Esophagus squamous epithelium (tissue), 5 donors: ENCODE measurements around the gene BBS10. TPM values are rescaled to one million over a fixed set of nuclear protein-coding genes. Genes with fewer than 3 reads are reported as not detected.
"Not testable (repeated sequence)": the region's sequence is repeated elsewhere in the genome, so short reads cannot be mapped to it uniquely, and the experiment has no call there.

ENCODE experiments used
- DNase-seq: peaks from one replicate; lab custom pipeline; 2025; lab: John Stamatoyannopoulos, UW
- H3K27ac ChIP-seq, 4 donors: fragments of 200-600 bp; sonication (generic); one replicate each; pipeline ENCODE4 v1.5.1; 2016 to 2019; ENCODE audit warnings: mild to moderate bottlenecking in 1 of 4
- H3K27me3 ChIP-seq, 4 donors: fragments of 200-600 bp; sonication (generic); 1 replicate in 3 of 4; 2 replicates in 1 of 4; pipeline versions ENCODE4 v1.5.1 to v1.6.0; 2017 to 2021; ENCODE audit warnings: antibody characterized with exemption in 1 of 4
- H3K36me3 ChIP-seq, 3 donors: fragments of 200-600 bp; sonication (generic); one replicate each; pipeline ENCODE4 v1.5.1; 2016 to 2019
- H3K4me1 ChIP-seq, 3 donors: fragments of 200-600 bp; sonication (generic); one replicate each; pipeline ENCODE4 v1.5.1; 2017 to 2019
- H3K4me3 ChIP-seq, 4 donors: fragments of 200-600 bp; sonication (generic); 1 replicate in 3 of 4; 2 replicates in 1 of 4; pipeline ENCODE4 v1.5.1; 2016 to 2019; ENCODE audit warnings: mild to moderate bottlenecking in 2 of 4, moderate library complexity in 1 of 4
- H3K9me3 ChIP-seq, 3 donors: fragments of 200-600 bp; sonication (generic); one replicate each; pipeline ENCODE4 v1.5.1; 2016 to 2019
- CTCF ChIP-seq, 6 experiments: fragments of 450-650 bp in 4 of 6; fragments of 200-600 bp in 2 of 6; sonication (generic) in 2 of 6; IDR thresholded peaks; one replicate each; pipeline ENCODE4 v1.5.1; 2016 to 2019; ENCODE audit warnings: antibody characterized with exemption in 6 of 6, mild to moderate bottlenecking in 4 of 6, moderate library complexity in 4 of 6
- POLR2A ChIP-seq, 4 donors: fragments of 450-650 bp; IDR thresholded peaks; one replicate each; pipeline ENCODE4 v1.6.1; 2017; ENCODE audit warnings: antibody characterized with exemption in 4 of 4, mild to moderate bottlenecking in 4 of 4, moderate library complexity in 3 of 4
- WGBS, 2 donors: methylation state at CpG; one replicate each; pipeline ENCODE4 v1.1.5; 2018; 5-methylcytosine and 5-hydroxymethylcytosine counted together
- intact Hi-C: fragments of 100-400 bp; cut with DNase I; formaldehyde crosslinking; loops from one replicate; pipeline ENCODE4 v1.15.0; 2022
- total RNA-seq, 4 donors: library from RNA; depleted of rRNA; stranded (reverse); fragments of >200 nt; gene quantifications; one replicate each; pipeline ENCODE4 v1.1.0, GENCODE V29; 2016
- donor health status: DM: yes; HTN: yes; CAD: no.

BBS10 gene
- total RNA-seq, 4 donors from 2014 or later, result 2.7 to 8.4 (median 5.4) TPM

GRCh38 chr12:76379261-76379660, 31.0 kb upstream of the BBS10 start:
- 94 to 97% methylated on average over 1 of the region's 1 CpG for WGBS, 2 donors
- Histone ChIP-seq H3K36me3 (peaks cover 0 to 86% (median 8%) of the 10 kb centered on the region in 3 donors), H3K4me1 (no peaks in the 10 kb centered on the region), H3K4me3 (no peak overlapping the region), H3K9me3 (no peaks in the 10 kb centered on the region), H3K27me3 (no peaks in the 10 kb centered on the region), H3K27ac (no peak overlapping the region)
- no peak for DNase-seq
- no peak for TF ChIP-seq POLR2A (IDR thresholded peaks at IDR 0.05)
- no peak for TF ChIP-seq CTCF (IDR thresholded peaks at IDR 0.05)
- intact Hi-C loops, result no loop called here

GRCh38 chr12:76376876-76377275, 28.7 kb upstream of the BBS10 start:
- H3K4me1 ChIP-seq, H3K27me3 ChIP-seq, H3K4me3 ChIP-seq, H3K9me3 ChIP-seq, intact Hi-C loops, H3K27ac ChIP-seq, DNase-seq: not testable (repeated sequence)
- 95 to 100% methylated on average over 1 of the region's 1 CpG for whole genome bisulfite sequencing, 2 donors
- H3K36me3 ChIP-seq, result peaks cover 0 to 86% (median 9%) of the 10 kb centered on the region in 3 donors

- Histone ChIP-seq H3K9me3 (no peaks in the 10 kb centered on the region), H3K4me3 (no peak overlapping the region), H3K27ac (no peak overlapping the region), H3K27me3 (no peaks in the 10 kb centered on the region), H3K36me3 (peaks cover 0 to 83% (median 9%) of the 10 kb centered on the region in 3 donors), H3K4me1 (no peaks in the 10 kb centered on the region)
- TF ChIP-seq POLR2A (IDR thresholded peaks at IDR 0.05), result no peak
- intact Hi-C loops, result no loop called here
- DNase-seq, result no peak
These were observed 27.7 kb upstream of the BBS10 start for GRCh38 chr12:76375939-76376338.

- H3K27ac ChIP-seq, result no peak overlapping the region
- H3K27me3 ChIP-seq, result no peaks in the 10 kb centered on the region
- 87 to 94% methylated on average over 1 of the region's 1 CpG for WGBS, 2 donors
- no peak overlapping the region for H3K4me3 ChIP-seq
- no peaks in the 10 kb centered on the region for H3K9me3 ChIP-seq
- no peaks in the 10 kb centered on the region for H3K4me1 ChIP-seq
- intact Hi-C loops, result no loop called here
- DNase-seq, result no peak
- no peak for TF ChIP-seq CTCF (IDR thresholded peaks at IDR 0.05)
- TF ChIP-seq POLR2A (IDR thresholded peaks at IDR 0.05), result no peak
- peaks cover 0 to 88% (median 9%) of the 10 kb centered on the region in 3 donors for H3K36me3 ChIP-seq
These were observed 27.3 kb upstream of the BBS10 start for GRCh38 chr12:76375470-76375869.

GRCh38 chr12:76374386-76375020, 26.3 kb upstream of the BBS10 start:
- intact Hi-C loops, result no loop called here
- peaks cover 0 to 91% (median 9%) of the 10 kb centered on the region in 3 donors for H3K36me3 ChIP-seq
- 89 to 100% methylated on average over 1 of the region's 1 CpG for WGBS, 2 donors
- no peak overlapping the region for H3K4me3 ChIP-seq
- no peaks in the 10 kb centered on the region for H3K27me3 ChIP-seq
- TF ChIP-seq POLR2A (IDR thresholded peaks at IDR 0.05) (no peak), CTCF (IDR thresholded peaks at IDR 0.05) (no peak)
- no peak for DNase-seq
- no peaks in the 10 kb centered on the region for H3K9me3 ChIP-seq
- no peak overlapping the region for H3K27ac ChIP-seq
- H3K4me1 ChIP-seq, result no peaks in the 10 kb centered on the region

GRCh38 chr12:76368230-76368629, 20.0 kb upstream of the BBS10 start:
- Histone ChIP-seq H3K4me1 (no peaks in the 10 kb centered on the region), H3K36me3 (peaks cover 0 to 83% (median 6%) of the 10 kb centered on the region in 3 donors), H3K27me3 (no peaks in the 10 kb centered on the region), H3K27ac (no peak overlapping the region), H3K9me3 (peaks cover 0 to 3% (median 0%) of the 10 kb centered on the region in 3 donors), H3K4me3 (no peak overlapping the region)
- 95 to 100% methylated on average over 1 of the region's 1 CpG for WGBS, 2 donors
- intact Hi-C loops, result no loop called here
- TF ChIP-seq POLR2A (IDR thresholded peaks at IDR 0.05) (no peak), CTCF (IDR thresholded peaks at IDR 0.05) (no peak)
- no peak for DNase-seq
